Measurements from ENCODE around the gene LYPD8.

DNA sequence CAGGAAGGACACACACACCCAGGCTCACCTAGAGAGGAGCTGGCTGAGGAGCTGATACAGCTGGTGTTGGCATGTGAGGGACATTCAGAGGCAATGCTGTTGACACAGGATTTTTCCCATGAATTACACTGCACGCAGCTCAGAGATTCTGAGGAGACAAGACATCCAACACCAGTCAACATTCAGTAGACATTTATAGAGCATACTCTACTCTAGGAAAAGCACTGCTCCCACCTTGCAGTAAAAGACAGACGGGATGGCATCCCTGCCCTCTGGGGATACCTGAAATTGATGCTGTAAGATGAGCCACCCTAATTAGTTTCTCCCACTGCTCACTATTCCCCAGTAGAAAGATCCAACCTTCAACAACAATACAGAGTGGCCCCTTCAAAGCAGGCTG lies 5.1 kb downstream of the LYPD8 start:
- no peak for TF ChIP-seq ELF4 (CRISPR knock-in tag; IDR thresholded peaks at IDR 0.05; ENCODE audit: low read depth)
- TF ChIP-seq, protein P1, sequence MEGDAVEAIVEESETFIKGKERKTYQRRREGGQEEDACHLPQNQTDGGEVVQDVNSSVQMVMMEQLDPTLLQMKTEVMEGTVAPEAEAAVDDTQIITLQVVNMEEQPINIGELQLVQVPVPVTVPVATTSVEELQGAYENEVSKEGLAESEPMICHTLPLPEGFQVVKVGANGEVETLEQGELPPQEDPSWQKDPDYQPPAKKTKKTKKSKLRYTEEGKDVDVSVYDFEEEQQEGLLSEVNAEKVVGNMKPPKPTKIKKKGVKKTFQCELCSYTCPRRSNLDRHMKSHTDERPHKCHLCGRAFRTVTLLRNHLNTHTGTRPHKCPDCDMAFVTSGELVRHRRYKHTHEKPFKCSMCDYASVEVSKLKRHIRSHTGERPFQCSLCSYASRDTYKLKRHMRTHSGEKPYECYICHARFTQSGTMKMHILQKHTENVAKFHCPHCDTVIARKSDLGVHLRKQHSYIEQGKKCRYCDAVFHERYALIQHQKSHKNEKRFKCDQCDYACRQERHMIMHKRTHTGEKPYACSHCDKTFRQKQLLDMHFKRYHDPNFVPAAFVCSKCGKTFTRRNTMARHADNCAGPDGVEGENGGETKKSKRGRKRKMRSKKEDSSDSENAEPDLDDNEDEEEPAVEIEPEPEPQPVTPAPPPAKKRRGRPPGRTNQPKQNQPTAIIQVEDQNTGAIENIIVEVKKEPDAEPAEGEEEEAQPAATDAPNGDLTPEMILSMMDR (IDR thresholded peaks at IDR 0.05) = no peak
- TF ChIP-seq TEAD4 (CRISPR knock-in tag; IDR thresholded peaks at IDR 0.05) = no peak
- no peak for TF ChIP-seq TP53 (CRISPR knock-in tag; IDR thresholded peaks at IDR 0.05)
